Neuron (in vitro differentiated cells): ENCODE results near the gene VAT1L.

Source experiments
- H2AFZ ChIP-seq: one replicate; pipeline ENCODE4 v1.6.1; 2013; ENCODE audit warnings: low read depth, mild to moderate bottlenecking, inconsistent platforms, low read length, moderate library complexity
- H3K27me3 ChIP-seq: one replicate; pipeline ENCODE4 v1.6.1; 2013; ENCODE audit warnings: low read length; ENCODE audit not compliant: insufficient read depth
- H3K36me3 ChIP-seq: one replicate; pipeline ENCODE4 v1.6.1; 2013; ENCODE audit warnings: low read length; ENCODE audit not compliant: insufficient read depth
- H3K4me1 ChIP-seq: one replicate; pipeline ENCODE4 v1.6.1; 2013; ENCODE audit warnings: low read length; ENCODE audit not compliant: insufficient read depth
- H3K4me3 ChIP-seq: 2 replicates; pipeline ENCODE4 v1.5.1; 2013; ENCODE audit warnings: mild to moderate bottlenecking, low read length, moderate library complexity
- H3K9me3 ChIP-seq: one replicate; pipeline ENCODE4 v1.6.1; 2013; ENCODE audit warnings: low read length

The VAT1L gene

GRCh38 chr16:77822661-77823060 is 34.3 kb downstream of the VAT1L start:
- Histone ChIP-seq H3K9me3 (no peaks in the 10 kb centered on the region), H2AFZ (no peak overlapping the region), H3K4me1 (peaks cover 11% of the 10 kb centered on the region), H3K27me3 (no peaks in the 10 kb centered on the region), H3K36me3 (peaks cover 12% of the 10 kb centered on the region), H3K4me3 (no peak overlapping the region)

GRCh38 chr16:77823067-77823466 is 34.7 kb downstream of the VAT1L start:
- H3K4me1 ChIP-seq: peaks cover 11% of the 10 kb centered on the region
- no peak overlapping the region for H2AFZ ChIP-seq
- H3K27me3 ChIP-seq: no peaks in the 10 kb centered on the region
- peaks cover 12% of the 10 kb centered on the region for H3K36me3 ChIP-seq
- no peak overlapping the region for H3K4me3 ChIP-seq
- H3K9me3 ChIP-seq: no peaks in the 10 kb centered on the region

- Histone ChIP-seq H3K4me1 (peaks cover 8% of the 10 kb centered on the region), H3K4me3 (no peak overlapping the region), H2AFZ (no peak overlapping the region), H3K36me3 (peaks cover 12% of the 10 kb centered on the region), H3K27me3 (no peaks in the 10 kb centered on the region), H3K9me3 (no peaks in the 10 kb centered on the region)
Observed at GRCh38 chr16:77825196-77825595, 36.8 kb downstream of the VAT1L start.

- Histone ChIP-seq H3K4me1 (no peaks in the 10 kb centered on the region), H3K9me3 (no peaks in the 10 kb centered on the region), H3K4me3 (no peak overlapping the region), H3K36me3 (peaks cover 12% of the 10 kb centered on the region), H3K27me3 (no peaks in the 10 kb centered on the region), H2AFZ (no peak overlapping the region)
Observed at GRCh38 chr16:77827032-77827431, 38.7 kb downstream of the VAT1L start.

- no peaks in the 10 kb centered on the region for H3K9me3 ChIP-seq
- peaks cover 13% of the 10 kb centered on the region for H3K4me1 ChIP-seq
- H3K4me3 ChIP-seq: peak overlapping the region; percentile 9
Observed at GRCh38 chr16:77833921-77834634, 45.7 kb downstream of the VAT1L start.

GRCh38 chr16:77834635-77835540 is 46.5 kb downstream of the VAT1L start:
- H3K4me1 ChIP-seq: peaks cover 13% of the 10 kb centered on the region

More at GRCh38 chr16:77833921-77834634, 45.7 kb downstream of the VAT1L start:
- Histone ChIP-seq H2AFZ (peak overlapping the region; percentile 17), H3K27me3 (no peaks in the 10 kb centered on the region), H3K36me3 (no peaks in the 10 kb centered on the region)

GRCh38 chr16:77836801-77837200 is 48.4 kb downstream of the VAT1L start:
- Histone ChIP-seq H2AFZ (no peak overlapping the region), H3K27me3 (no peaks in the 10 kb centered on the region), H3K36me3 (no peaks in the 10 kb centered on the region), H3K4me1 (peaks cover 19% of the 10 kb centered on the region), H3K9me3 (no peaks in the 10 kb centered on the region), H3K4me3 (no peak overlapping the region)

More at GRCh38 chr16:77834635-77835540, 46.5 kb downstream of the VAT1L start:
- H2AFZ ChIP-seq: no peak overlapping the region
- H3K36me3 ChIP-seq: no peaks in the 10 kb centered on the region
- no peaks in the 10 kb centered on the region for H3K9me3 ChIP-seq
- no peak overlapping the region for H3K4me3 ChIP-seq
- H3K27me3 ChIP-seq: no peaks in the 10 kb centered on the region

- H3K27me3 ChIP-seq: no peaks in the 10 kb centered on the region
- no peaks in the 10 kb centered on the region for H3K36me3 ChIP-seq
- H3K9me3 ChIP-seq: no peaks in the 10 kb centered on the region
- H3K4me3 ChIP-seq: no peak overlapping the region
- H3K4me1 ChIP-seq: peaks cover 18% of the 10 kb centered on the region
- H2AFZ ChIP-seq: no peak overlapping the region
Observed at GRCh38 chr16:77838597-77839255, 50.4 kb downstream of the VAT1L start.

GRCh38 chr16:77840093-77840492 is 51.7 kb downstream of the VAT1L start:
- no peaks in the 10 kb centered on the region for H3K27me3 ChIP-seq
- no peak overlapping the region for H2AFZ ChIP-seq
- H3K4me3 ChIP-seq: no peak overlapping the region
- H3K4me1 ChIP-seq: peaks cover 7% of the 10 kb centered on the region
- no peaks in the 10 kb centered on the region for H3K9me3 ChIP-seq
- no peaks in the 10 kb centered on the region for H3K36me3 ChIP-seq

- no peaks in the 10 kb centered on the region for H3K9me3 ChIP-seq
- H2AFZ ChIP-seq: no peak overlapping the region
- peaks cover 13% of the 10 kb centered on the region for H3K4me1 ChIP-seq
- no peaks in the 10 kb centered on the region for H3K27me3 ChIP-seq
- no peak overlapping the region for H3K4me3 ChIP-seq
- H3K36me3 ChIP-seq: no peaks in the 10 kb centered on the region
Observed at GRCh38 chr16:77840673-77841501, 52.5 kb downstream of the VAT1L start.

GRCh38 chr16:77841502-77841763 is 53.1 kb downstream of the VAT1L start:
- Histone ChIP-seq H3K27me3 (no peaks in the 10 kb centered on the region), H3K4me1 (peaks cover 18% of the 10 kb centered on the region), H3K9me3 (no peaks in the 10 kb centered on the region), H3K4me3 (no peak overlapping the region), H3K36me3 (no peaks in the 10 kb centered on the region), H2AFZ (no peak overlapping the region)

GRCh38 chr16:77842468-77842867 is 54.1 kb downstream of the VAT1L start:
- Histone ChIP-seq H2AFZ (no peak overlapping the region), H3K4me3 (no peak overlapping the region), H3K27me3 (no peaks in the 10 kb centered on the region), H3K36me3 (no peaks in the 10 kb centered on the region), H3K4me1 (peaks cover 18% of the 10 kb centered on the region), H3K9me3 (no peaks in the 10 kb centered on the region)
